Hepatocyte (in vitro differentiated cells): ENCODE measurements around the gene RRAD. TPM values are rescaled to one million over a fixed set of nuclear protein-coding genes. Genes with fewer than 3 reads are reported as not detected.
A peak's percentile ranks its signal among the peaks of the same experiment; 100 is the strongest.

ENCODE experiments used
- DNase-seq: peaks from one replicate; pipeline ENCODE4 v3.0.0-alpha.2; 2016; ENCODE audit warnings: low spot score
- H2AFZ ChIP-seq: fragments of 200-600 bp; sonication (generic); 2 replicates; pipeline ENCODE4 v1.6.0; 2016; ENCODE audit warnings: antibody characterized with exemption, mild to moderate bottlenecking
- H3K27ac ChIP-seq: fragments of 200-600 bp; sonication (generic); 2 replicates; pipeline ENCODE4 v1.5.1; 2016; ENCODE audit warnings: mild to moderate bottlenecking
- H3K27me3 ChIP-seq: fragments of 200-600 bp; sonication (generic); 2 replicates; pipeline ENCODE4 v1.6.1; 2016
- H3K36me3 ChIP-seq: fragments of 200-600 bp; sonication (generic); replicated peaks from 2 replicates; pipeline ENCODE4 v1.5.1; 2016; ENCODE audit warnings: low read depth; ENCODE audit not compliant: insufficient read depth
- H3K4me1 ChIP-seq: fragments of 200-600 bp; sonication (generic); 2 replicates; pipeline ENCODE4 v1.5.1; 2016; ENCODE audit warnings: mild to moderate bottlenecking, moderate library complexity; ENCODE audit not compliant: insufficient read depth
- H3K4me2 ChIP-seq: fragments of 200-600 bp; sonication (generic); 2 replicates; pipeline ENCODE4 v1.6.0; 2016
- H3K4me3 ChIP-seq: fragments of 200-600 bp; sonication (generic); 2 replicates; pipeline ENCODE4 v1.5.1; 2016; ENCODE audit warnings: mild to moderate bottlenecking
- H3K79me2 ChIP-seq: fragments of 200-600 bp; sonication (generic); 2 replicates; pipeline ENCODE4 v1.6.0; 2017; ENCODE audit warnings: mild to moderate bottlenecking
- H3K9me2 ChIP-seq: fragments of 200-600 bp; sonication (generic); replicated peaks from 2 replicates; pipeline ENCODE4 v1.6.0; 2017; ENCODE audit warnings: mild to moderate bottlenecking; ENCODE audit not compliant: insufficient read depth
- H3K9me3 ChIP-seq: fragments of 200-600 bp; sonication (generic); 2 replicates; pipeline ENCODE4 v1.5.1; 2016; ENCODE audit warnings: low read depth, mild to moderate bottlenecking
- H4K20me1 ChIP-seq: fragments of 200-600 bp; sonication (generic); 2 replicates; pipeline ENCODE4 v1.6.0; 2016; ENCODE audit warnings: mild to moderate bottlenecking; ENCODE audit not compliant: insufficient read depth, poor library complexity, severe bottlenecking
- CTCF ChIP-seq: fragments of 200-600 bp; sonication (generic); IDR thresholded peaks from 2 replicates; pipeline ENCODE4 v1.5.1; 2016; ENCODE audit warnings: antibody characterized with exemption, mild to moderate bottlenecking; ENCODE audit not compliant: poor library complexity
- EZH2 ChIP-seq: fragments of 200-600 bp; sonication (generic); IDR thresholded peaks from 2 replicates; pipeline ENCODE4 v1.6.1; 2016; ENCODE audit warnings: antibody characterized with exemption, mild to moderate bottlenecking, borderline replicate concordance
- EZH2phosphoT487 ChIP-seq: fragments of 200-600 bp; sonication (generic); IDR thresholded peaks from one replicate; pipeline ENCODE4 v1.6.1; 2018; ENCODE audit warnings: antibody characterized with exemption, mild to moderate bottlenecking, low read depth, moderate library complexity; ENCODE audit not compliant: unreplicated experiment, severe bottlenecking
- WGBS: methylation state at CpG from one replicate; pipeline ENCODE4 v1.1.6; 2016; ENCODE audit warnings: low lambda C conversion rate; ENCODE audit errors: missing lambda C conversion rate; 5-methylcytosine and 5-hydroxymethylcytosine counted together
- polyA plus RNA-seq: library from polyadenylated mRNA; unstranded; fragments of >200 nt; fragmentation: Nextera tagmentation; extraction: Ambion mirVana; gene quantifications from 2 replicates; pipeline ENCODE4 v1.2.1, GENCODE V29; 2016
- total RNA-seq: library from RNA; depleted of rRNA; stranded (reverse); fragments of >200 nt; gene quantifications from 2 replicates; pipeline ENCODE4 v1.2.3, GENCODE V29; 2014

The RRAD gene
- total and polyA plus RNA-seq, 2 experiments from 2014 or later, result 8.8 to 16.3 TPM

GRCh38 chr16:66954097-66954659 is 28.8 kb upstream of the RRAD start:
- Histone ChIP-seq H3K4me1 (peaks cover 38% of the 10 kb centered on the region), H3K4me2 (peak overlapping the region; percentile 49), H3K36me3 (no peaks in the 10 kb centered on the region), H3K9me3 (no peaks in the 10 kb centered on the region), H3K27me3 (peaks cover 6% of the 10 kb centered on the region), H3K4me3 (no peak overlapping the region), H3K9me2 (no peaks in the 10 kb centered on the region), H3K79me2 (no peaks in the 10 kb centered on the region), H4K20me1 (no peaks in the 10 kb centered on the region), H2AFZ (no peak overlapping the region), H3K27ac (peak overlapping the region; percentile 95)
- 28% methylated on average over 8 of the region's 8 CpGs for WGBS
- TF ChIP-seq EZH2 (no peak), CTCF (peak; percentile 90)
- DNase-seq, result peak; percentile 86

- H3K79me2 ChIP-seq, result no peaks in the 10 kb centered on the region
- no peaks in the 10 kb centered on the region for H4K20me1 ChIP-seq
- peak; percentile 72 for DNase-seq
- H2AFZ ChIP-seq, result no peak overlapping the region
- H3K4me2 ChIP-seq, result peak overlapping the region; percentile 49
- no peaks in the 10 kb centered on the region for H3K36me3 ChIP-seq
- 69% methylated on average over 10 of the region's 10 CpGs for WGBS
- H3K27me3 ChIP-seq, result peaks cover 8% of the 10 kb centered on the region
- TF ChIP-seq EZH2phosphoT487, result no peak
- no peak for TF ChIP-seq CTCF
- no peak for TF ChIP-seq EZH2
- peak overlapping the region; percentile 95 for H3K27ac ChIP-seq
- H3K9me3 ChIP-seq, result no peaks in the 10 kb centered on the region
- H3K4me3 ChIP-seq, result no peak overlapping the region
- H3K9me2 ChIP-seq, result no peaks in the 10 kb centered on the region
- H3K4me1 ChIP-seq, result peaks cover 38% of the 10 kb centered on the region
Observed at GRCh38 chr16:66953462-66954096, 28.2 kb upstream of the RRAD start.

GRCh38 chr16:66952430-66953110 is 27.2 kb upstream of the RRAD start:
- WGBS, result 93% methylated on average over 7 of the region's 7 CpGs

More at GRCh38 chr16:66952430-66953110, 27.2 kb upstream of the RRAD start:
- H2AFZ ChIP-seq, result no peak overlapping the region
- no peaks in the 10 kb centered on the region for H3K9me3 ChIP-seq
- H3K4me1 ChIP-seq, result peaks cover 38% of the 10 kb centered on the region
- TF ChIP-seq CTCF, result no peak
- no peak for TF ChIP-seq EZH2
- no peak for TF ChIP-seq EZH2phosphoT487
- H3K36me3 ChIP-seq, result no peaks in the 10 kb centered on the region
- no peak overlapping the region for H3K4me2 ChIP-seq
- DNase-seq, result no peak
- H3K9me2 ChIP-seq, result no peaks in the 10 kb centered on the region
- H3K79me2 ChIP-seq, result no peaks in the 10 kb centered on the region
- peak overlapping the region; percentile 95 for H3K27ac ChIP-seq
- H3K27me3 ChIP-seq, result peaks cover 8% of the 10 kb centered on the region
- no peak overlapping the region for H3K4me3 ChIP-seq
- H4K20me1 ChIP-seq, result no peaks in the 10 kb centered on the region
